NAMALWA (cell line): ENCODE results near the gene CCDC121.

ENCODE experiments used
- DNase-seq: peaks from one replicate; pipeline ENCODE4 v3.0.0-alpha.2; 2015; ENCODE audit warnings: low spot score

CCDC121 gene, protein sequence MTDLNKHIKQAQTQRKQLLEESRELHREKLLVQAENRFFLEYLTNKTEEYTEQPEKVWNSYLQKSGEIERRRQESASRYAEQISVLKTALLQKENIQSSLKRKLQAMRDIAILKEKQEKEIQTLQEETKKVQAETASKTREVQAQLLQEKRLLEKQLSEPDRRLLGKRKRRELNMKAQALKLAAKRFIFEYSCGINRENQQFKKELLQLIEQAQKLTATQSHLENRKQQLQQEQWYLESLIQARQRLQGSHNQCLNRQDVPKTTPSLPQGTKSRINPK

DNA sequence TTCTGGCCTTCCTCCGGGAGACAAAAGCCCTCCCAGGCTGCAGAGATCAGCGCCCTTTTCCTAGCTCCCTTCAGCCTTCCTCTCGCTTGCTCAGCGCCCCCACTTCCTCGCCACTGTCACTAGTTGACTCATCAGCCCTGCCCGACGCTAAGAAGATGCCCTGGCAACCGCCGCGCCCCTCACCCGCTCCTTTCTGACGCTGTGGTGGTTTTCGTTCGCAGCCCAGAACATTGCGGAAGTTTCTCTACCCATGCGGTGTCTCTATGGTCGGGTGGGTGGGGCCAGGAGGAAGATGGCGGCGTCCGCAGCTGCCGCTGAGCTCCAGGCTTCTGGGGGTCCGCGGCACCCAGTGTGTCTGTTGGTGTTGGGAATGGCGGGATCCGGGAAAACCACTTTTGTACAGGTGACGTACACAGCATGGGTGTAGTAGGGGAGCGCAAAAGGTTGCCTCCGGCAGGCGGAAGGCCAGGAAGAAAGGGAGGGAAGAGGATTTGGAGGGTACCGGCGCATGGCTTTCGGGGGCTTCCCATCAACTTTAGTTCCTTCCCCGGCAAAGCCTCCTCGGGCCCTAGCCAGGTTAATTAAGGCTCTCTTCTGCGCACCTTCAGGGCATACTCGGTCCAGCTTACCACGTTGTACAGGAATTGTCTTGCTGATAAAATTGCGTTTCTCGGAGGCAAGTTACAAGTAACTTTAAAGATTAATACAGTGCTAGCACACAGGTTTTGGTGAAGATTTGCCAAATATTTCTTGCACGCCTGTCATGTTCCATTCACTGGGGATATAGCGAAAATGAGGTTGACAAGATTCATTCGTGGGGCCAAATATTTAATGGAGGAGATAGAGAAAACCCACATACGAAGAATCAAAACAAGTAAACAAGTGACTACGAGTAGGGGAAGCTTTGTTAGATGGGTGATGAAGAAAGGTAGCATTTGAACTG, at the start of gene CCDC121, which contains the start of gene GPN1:
CCDC121 (minus strand) TSS at position 246 of the 943 bp plus-strand sequence. CDS start 1,213 bp downstream, outside the sequence.
GPN1 (plus strand) TSS at position 284 of the 943 bp plus-strand sequence; CDS start at position 293, 9 bp downstream.
- DNase-seq: peak; percentile 97

DNA sequence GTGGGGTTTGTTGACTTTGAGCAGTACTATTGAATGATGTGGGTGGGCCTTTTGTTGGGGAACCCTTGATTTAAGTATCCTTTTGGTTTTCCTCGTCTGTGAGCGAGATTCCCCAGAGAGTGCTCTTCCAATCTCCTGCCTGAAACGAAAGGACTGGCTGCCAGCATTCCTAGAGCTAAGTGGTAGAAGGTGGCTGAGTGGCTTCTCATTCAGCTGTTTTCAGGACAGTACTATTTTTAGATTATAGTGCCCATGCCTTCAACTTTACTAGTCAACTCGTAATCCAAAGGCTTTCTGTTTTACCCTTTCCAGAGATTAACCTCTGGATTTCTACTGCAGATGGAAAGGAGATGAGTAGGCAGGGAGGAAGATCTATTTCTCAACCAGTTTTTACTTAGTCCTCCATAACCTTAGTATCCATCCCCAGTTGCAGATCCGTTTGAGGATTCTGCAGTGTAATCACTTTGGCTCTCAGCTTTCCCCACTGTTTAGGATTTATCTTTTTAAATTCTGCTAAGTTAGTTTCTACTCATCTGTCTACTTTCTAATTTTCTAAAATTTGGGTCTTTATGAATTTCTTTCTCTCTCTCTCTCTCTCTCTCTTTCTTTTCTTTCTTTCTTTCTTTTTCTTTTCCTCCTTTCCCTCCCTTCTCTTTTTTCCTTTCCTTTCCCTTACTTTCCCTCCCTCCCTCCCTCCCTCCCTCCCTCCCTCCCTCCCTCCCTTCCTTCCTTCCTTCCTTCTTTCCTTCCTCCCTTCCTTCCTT, 44.1 kb upstream of the CCDC121 start:
- no peak for DNase-seq

DNA sequence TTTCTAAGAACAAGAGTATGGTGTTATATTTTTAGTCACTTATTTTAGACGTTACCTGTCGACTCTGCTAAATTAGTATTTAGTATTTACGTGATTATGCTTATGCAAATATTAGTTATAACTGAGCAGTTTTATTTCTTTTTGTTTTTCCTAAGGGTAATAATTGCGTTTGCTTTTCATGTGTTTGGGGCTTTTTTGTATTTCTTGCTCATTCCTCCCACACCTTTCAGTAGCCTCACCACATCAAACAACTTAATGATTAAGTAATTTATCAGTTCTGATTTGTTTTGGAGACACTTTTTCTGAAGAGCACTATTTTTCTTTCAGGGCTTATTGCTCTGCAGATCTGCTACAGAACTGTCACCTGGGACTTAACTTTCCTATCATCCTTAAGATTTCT, 42.4 kb upstream of the CCDC121 start:
- no peak for DNase-seq

DNA sequence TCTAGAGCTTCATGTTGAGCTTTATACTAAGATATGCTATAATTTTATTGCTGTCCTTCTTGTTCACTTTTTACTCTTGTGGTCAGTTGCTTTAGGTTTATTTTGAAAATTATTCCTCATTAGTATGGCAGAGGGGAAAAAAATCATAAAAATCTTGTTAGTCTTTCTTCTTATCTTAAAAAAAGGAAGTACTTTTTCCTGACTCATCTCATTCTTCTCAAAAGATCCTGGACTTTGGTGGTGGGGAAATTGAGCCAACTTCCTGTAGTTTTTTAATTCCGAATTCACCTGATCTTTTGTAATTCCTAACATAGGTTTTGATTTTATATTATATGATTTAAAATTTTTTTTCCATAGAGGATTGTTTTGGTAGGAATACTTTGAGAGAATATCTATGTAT, 38.6 kb upstream of the CCDC121 start:
- DNase-seq: no peak

DNA sequence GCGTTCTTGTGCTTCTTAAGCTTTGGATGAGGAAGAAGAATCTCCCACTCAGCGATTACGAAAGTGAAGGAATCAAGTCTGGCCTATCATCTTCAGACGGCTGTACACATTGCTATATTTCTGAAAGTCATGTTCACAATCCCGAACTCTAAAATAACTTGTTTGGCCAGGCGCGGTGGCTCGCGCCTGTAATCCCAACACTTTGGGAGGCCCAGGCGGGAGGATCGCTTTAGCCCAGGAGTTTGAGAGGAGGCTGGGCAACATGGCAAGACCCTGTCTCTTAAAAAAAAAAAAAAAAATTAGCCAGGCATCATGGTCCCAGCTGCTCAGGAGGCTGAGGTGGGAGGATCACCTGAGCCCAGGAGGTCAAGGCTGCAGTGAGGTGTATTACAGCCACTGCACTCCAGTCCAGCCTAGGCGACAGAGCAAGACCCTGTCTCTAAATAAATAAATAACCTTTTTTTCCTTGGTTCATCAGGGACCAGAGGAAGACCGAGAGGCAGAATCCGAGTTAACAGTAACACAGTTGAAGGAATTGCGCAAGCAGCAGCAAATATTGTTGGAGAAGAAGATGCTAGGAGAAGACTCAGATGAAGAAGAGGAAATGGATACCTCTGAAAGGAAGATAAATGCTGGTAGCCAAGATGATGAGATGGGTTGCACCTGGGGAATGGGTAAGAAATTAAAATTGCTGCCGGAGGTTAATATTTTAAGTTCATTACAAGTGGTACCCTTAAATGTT, 36.0 kb upstream of the CCDC121 start:
- no peak for DNase-seq

DNA sequence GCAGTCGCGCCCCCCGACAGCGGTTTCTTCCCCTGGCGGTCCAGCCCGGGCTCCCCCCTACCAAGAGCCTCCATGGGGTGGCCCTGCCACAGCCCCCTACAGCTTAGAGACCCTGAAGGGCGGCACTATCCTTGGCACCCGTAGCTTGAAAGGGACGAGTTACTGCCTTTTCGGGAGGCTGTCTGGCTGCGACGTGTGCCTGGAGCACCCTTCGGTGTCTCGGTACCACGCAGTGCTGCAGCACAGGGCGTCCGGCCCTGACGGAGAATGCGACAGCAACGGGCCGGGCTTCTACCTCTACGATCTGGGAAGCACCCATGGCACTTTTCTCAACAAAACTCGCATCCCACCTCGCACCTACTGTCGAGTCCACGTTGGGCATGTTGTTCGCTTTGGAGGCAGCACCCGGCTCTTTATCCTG, 35.4 kb upstream of the CCDC121 start:
- no peak for DNase-seq

DNA sequence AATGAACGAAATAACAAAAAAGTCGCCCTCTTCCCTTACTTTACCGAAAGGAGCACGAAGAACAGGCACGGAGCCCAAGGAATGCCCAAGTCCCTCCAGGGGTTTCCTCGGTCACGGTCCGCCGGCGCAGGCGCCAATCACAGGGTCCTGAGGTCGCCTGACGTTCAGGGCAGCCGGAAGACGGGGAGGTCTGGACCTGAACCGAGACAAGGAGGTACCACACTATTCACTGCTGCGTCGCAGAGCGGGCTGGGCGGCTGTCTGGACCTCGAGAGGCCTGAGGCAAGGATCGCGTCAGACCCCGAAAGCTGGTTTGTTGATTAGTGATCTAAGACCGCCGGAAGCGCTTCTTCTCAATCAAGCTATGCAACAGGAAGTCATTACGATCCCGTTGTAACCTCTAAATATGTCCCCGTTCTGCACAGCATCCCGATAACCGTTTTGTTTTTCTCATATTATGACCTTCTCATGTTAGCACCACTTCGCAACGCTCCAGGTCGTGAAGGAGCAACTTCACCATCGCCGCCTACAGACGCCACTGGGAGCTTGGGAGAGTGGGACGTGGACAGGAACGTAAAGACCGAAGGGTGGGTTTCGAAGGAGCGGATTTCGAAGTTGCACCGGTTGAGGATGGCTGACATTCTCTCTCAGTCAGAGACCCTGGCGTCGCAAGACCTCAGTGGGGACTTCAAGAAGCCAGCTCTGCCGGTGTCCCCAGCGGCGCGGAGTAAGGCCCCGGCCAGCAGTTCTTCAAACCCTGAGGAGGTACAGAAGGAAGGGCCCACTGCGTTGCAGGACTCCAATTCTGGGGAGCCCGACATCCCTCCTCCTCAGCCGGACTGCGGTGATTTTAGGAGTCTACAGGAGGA, 34.7 kb upstream of the CCDC121 start, which contains the start of the genes SLC4A1AP and SUPT7L:
SLC4A1AP (plus strand) TSS at position 605 of the 869 bp plus-strand sequence; CDS start at position 631, 26 bp downstream.
SUPT7L (minus strand) TSS at position 330 of the 869 bp plus-strand sequence. CDS start 1,422 bp downstream, outside the sequence.
- DNase-seq: peak; percentile 90

DNA sequence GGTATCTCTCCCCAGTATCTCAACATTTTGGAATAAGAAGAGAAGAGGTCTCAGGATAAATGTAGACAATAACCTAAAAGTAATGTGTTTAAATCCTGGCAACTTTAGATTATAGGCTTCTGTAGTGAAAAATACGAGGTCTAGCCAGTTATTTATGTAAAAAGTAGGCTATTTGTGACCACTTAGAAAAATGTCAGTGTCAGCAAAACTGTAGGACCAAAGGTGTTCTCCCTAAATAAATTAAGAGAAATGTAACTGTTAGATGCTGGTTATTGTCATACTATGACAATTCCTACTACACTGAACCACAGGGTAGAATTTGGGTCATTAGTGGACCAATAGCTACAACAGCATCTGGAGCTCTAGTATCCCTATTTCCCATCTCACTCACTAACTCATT, 32.6 kb upstream of the CCDC121 start:
- DNase-seq: no peak

DNA sequence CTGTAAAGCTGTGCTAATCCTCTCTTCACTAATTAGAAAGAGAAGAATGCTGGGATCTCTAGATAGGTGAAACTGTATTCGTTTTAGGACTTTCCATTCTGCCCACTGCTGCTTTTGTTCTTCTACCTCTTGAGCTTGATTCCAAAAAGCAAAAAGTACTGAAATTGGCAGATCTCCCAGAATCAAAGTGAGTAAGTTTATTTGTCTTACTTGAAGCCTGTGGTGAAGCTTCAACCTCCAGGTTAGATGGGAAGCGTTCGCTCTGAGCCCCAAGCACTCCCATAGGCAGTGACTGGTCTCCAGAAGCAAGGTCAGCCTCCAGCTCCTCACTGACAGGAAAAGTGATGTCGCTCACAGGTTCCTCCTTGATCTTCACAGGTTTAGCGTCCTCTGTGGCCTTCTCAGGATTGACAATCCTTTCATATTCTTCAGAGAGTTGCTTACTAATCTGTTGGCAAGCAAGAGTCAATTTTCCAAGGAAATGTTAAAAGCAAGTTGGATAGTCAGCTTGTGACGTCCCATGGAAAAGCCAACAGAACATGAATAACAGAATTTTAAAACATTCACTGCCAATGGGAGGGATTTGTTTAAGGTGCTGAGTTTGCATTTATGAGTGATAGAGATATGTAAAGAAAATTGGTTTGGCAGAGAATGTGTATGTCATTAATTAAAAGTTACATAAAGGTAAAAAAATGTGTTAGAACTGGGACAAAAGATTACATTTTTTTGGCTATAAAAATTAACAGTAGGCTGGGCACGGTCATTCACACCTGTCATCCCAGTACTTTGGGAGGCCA, 26.5 kb upstream of the CCDC121 start:
- no peak for DNase-seq

DNA sequence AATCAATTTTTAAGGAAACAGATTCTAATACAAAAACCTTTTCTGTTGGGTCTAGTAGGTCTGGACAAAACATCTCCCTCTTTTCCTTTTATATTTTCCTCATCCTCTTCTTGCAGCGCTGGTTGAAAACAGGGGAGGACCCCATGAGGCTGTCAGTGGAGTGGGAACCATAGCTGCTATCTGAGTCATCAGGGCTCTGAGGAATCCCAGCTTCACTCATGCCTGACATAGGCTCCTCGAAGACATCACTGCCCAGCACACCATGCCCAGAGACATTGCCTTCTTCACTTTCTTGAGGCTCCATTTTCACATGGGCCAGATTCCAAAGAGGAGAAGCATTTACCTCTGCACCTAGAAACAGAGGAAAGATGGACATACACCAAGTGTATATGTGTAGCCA, 24.6 kb upstream of the CCDC121 start:
- no peak for DNase-seq

DNA sequence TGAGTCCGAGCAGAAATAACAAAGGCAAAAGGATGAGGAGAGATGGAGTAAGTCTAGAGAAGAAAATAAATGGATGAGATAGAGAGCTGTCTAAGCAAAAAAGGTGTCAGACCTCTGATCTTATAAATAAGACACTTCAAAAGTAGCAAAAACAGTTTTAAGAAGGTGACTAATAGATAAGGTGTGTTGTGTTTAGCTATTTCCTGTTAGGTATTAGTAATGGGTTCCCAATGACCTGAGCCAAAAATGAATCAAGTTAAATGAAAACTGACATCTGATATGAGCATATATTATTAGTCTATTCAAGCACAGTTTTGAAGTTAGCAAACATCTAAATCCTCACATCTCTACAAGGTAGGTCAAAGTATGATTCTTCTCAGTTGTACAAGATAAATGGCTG, 24.0 kb upstream of the CCDC121 start:
- DNase-seq: no peak

DNA sequence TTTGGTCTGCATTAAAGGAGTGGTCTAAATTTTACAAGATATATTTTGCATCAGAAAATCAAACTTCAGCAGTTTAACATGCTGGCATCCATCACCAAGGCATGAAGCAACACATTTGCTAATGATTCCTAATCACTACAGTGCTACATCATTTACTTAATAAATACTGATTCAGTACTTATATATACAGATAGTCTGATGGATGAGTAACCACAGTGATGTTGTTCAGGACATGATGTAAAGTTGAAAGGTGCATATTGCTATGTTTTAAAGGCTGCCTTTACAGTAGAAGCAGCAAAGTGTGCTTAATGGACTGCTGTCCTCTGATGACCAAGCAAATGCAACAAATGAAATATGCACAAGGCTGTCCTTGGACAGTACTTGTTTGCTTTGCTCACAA, 23.5 kb upstream of the CCDC121 start:
- DNase-seq: no peak

DNA sequence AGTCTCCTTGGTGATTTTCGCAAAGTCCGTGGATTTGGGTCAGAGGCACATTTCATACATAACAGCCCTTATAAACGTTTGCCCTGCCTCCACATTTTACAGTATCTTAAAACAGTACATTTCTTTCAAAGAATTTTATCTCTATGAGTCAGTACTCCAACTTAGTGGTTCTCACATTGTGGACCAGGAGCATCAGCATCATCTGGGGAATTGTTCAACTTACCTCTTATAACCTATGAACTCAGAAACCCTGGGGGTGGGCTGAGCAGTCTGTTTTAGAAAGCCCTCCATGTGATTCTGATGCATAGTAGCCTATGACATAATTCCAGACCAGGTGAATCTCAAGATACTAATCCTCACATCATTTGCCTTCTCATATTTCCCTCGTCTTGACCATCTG, 22.2 kb upstream of the CCDC121 start:
- DNase-seq: no peak

DNA sequence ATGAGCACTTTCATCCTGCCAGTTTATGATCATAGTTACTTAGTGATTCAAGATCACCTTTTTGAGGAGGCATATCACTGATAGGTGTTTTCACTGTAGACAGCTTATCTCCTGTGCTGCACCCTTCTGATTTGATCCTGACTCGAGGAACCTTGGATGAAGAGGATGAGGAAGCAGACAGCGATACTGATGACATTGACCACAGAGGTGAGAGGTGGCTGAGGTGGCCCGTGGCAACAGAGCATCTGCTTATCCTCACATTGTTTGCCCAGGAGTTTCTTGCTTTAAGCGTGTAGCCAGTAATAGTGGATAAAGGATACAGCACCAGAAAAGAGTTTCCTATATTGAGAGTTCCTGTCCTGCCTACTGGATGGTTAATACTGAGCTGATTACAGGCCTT, 18.9 kb upstream of the CCDC121 start:
- DNase-seq: no peak

DNA sequence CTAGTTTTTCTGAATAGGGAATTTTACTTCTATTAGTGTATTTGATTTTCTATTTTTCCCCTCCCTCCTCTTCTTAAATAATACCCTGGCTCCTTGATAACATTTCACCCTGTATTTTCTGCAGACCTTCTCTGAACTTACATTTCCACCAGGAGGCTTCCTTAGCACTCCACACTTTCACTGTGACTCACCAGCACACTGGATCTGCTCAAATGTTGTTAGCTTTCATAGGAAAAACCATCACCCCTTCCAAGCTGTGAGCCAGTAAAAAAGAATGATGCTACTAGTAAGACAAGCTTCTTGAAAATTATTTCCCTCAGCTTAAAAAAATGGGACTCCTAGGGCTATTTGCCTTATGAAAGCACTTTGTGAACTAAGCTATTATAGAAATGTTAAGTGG, 18.5 kb upstream of the CCDC121 start:
- no peak for DNase-seq

DNA sequence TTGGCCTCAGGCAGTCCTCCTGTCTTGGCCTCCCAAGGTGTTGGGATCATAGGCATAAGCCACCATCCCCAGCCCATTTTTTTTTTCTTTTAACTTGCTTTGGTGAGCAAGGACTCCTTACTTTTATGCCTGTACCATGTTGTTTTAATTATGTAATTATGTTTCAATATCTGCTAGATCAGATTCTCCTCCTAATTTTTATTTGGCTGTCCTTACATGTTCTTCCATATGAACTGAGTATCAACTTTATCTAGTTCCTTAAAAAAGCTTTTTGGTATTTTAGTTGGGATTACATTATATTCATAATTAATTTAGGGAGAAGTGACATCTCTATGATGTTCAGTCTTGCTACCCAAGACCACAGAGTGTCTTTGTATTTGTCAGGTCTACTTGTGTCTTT, 16.4 kb upstream of the CCDC121 start:
- DNase-seq: no peak

DNA sequence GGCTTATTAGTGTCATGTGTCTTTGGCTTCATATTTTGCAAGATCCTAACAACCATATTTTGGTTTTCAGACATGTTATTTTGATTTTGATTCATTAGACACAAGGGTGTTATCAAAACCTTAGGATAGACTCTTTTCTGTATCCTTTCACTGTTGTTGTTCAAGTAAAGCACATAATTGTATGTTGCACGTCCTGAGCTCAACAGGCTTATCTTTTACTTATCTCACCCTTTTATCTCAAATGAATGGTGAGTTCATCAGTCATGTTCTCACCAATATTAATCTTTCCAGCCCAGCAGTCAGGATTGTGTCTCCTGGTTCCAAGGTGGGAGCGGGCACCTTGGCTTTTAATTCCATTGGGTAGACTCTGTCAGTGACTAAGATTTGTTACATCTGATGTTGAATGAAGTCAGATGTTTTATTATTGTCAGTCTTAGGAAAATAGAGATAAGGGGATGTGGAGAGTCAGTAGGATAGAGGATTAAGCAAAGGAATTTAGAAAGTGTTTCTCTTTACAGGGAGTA, 12.0 kb upstream of the CCDC121 start:
- no peak for DNase-seq

DNA sequence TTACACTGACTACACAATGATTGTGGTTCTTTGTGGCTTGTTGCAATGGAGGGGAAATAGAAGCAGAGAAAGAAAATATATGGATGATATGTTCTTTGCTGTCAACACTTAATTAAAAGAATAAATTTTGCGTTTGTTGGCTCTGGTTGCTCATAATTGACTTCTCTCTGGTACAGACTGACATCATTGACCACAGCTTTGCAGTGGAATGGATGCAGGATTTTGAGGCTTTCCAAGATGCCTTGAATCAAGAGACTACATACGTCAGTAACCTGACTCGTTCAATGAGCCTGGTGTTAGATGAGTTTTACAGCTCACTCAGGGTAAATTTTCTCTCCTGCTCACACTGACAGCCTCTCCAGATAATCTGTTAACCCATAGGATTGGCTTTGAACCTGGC, 9.9 kb upstream of the CCDC121 start:
- no peak for DNase-seq

DNA sequence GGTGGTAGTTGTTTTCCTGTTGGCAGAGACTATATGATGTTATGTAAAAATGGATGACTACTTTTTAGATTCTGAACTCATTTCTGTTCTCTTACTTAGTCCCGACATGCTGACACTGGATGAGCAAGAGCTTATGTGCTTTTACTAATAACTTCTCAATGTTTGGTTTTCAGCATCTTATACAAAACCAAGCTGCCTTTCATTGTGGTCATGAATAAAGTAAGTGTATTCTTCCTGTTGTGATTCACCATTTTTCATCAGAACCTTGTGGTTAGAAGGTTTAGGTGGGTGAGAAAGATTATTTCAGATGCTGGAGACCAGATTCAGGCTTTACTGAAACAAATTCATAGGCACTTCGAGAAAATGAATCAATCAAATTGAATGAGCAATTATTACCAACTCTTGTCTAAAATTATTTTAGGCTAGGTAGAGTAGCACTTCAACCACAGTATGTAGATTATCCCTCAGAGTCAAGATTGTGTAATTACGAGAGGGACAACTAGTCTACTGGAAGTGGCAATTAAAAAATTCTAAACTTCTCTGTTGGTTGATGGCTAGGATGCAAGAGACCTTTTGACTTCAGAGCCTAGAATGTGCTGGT, 9.3 kb upstream of the CCDC121 start:
- no peak for DNase-seq
